GM23248 (cell line): Measurements from ENCODE around the gene DST.

ENCODE experiments used
- EZH2 ChIP-seq: fragments of 200-600 bp; sonication (generic); IDR thresholded peaks from 2 replicates; pipeline ENCODE4 v1.6.1; 2018; ENCODE audit warnings: antibody characterized with exemption, mild to moderate bottlenecking; ENCODE audit not compliant: insufficient read depth, poor library complexity, severe bottlenecking
- EZH2phosphoT487 ChIP-seq: fragments of 200-600 bp; sonication (generic); IDR thresholded peaks from 2 replicates; pipeline ENCODE4 v1.6.1; 2018; ENCODE audit warnings: antibody characterized with exemption, moderate library complexity, mild to moderate bottlenecking, low read depth; ENCODE audit not compliant: insufficient read depth

- TF ChIP-seq EZH2phosphoT487 (no peak), EZH2 (no peak)
Measured at GRCh38 chr6:56482525-56482924, 160.2 kb downstream of the DST start.
